HG02943 (cell line): ENCODE data around the gene TANK.
A peak's percentile ranks its signal among the peaks of the same experiment; 100 is the strongest.

Experiments
- ATAC-seq: cut with Tn5 transposase; IDR thresholded peaks from one replicate; pipeline ENCODE4 v1.9.1; 2021; ENCODE audit warnings: mild to moderate bottlenecking, low read depth, moderate library complexity; ENCODE audit not compliant: unreplicated experiment

TANK gene

DNA sequence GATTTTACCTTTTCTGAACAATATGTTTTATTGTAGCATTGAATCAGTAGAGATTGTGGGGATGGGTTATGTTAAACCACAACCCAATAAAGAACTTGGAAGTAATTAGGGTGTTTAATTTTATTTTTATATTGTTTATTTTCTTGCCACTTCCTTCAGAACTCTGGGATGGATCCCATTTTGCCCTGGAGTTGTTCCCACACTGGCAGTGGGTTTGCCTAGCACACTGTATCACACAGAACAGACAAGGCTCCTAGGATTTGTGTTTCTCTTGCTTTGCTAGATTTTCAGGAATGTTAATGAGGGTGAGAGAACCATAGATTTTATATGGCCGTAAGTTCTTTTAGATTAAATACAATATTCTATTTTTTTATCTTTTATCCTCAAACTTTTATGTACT lies 59.0 kb downstream of the TANK start:
- no peak for ATAC-seq

DNA sequence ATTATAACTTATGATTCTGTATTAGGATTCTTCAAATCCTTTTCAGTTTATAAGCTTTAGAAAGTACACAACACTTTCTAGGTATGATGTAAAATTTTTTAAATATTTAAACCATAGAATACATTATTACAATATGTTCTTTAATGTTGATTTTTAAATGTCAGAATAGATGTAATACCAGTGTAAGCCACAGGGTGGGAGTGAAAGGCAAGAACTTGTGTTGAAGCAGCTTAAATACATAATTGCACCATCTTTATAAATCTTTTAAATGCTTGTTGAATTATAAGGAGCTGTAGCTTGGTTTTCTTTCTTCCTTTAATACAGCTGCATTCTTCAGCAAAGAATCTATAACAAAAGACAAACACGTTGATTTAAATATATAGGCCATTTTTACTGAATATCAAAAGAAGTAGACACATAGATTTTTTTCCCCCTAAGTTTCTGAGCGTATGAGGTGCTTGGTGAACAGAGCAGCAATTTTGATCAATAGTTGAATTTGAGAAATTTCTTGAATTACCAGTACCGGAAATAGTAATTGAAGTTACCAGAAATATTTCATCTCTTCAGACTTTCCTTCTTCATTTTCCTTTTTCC lies 63.0 kb downstream of the TANK start:
- no peak for ATAC-seq

DNA sequence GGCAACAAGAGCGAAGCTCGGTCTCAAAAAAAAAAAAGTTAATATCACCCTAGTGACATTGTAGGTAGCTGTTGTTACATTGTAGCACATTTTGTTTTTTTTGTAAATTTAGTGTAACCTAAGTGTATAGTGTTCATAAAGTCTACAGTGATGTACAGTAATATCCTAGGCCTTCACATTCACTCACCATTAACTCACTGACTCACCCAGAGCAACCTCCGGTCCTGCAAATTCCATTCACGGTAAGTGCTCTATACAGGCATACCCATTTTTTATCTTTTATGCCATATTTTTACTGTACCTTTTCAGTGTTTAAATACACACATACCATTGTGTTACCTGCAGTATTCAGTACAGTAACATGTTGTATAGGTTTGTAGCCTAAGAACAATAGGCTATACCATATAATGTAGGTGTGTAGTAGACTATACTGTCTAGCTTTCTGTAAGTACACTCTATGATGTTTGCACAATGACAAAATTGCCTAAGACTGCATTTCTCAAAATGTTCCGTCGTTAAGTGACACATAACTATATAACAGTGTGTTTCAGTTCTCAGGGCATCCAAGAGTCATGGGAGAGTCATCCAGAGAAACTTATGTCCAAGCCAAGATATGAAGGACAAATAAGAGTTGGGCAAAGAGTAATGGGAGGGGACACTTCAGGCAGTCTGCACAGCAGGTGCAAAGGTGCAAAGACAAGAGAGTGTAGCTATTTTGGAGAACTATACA lies 68.4 kb downstream of the TANK start:
- ATAC-seq = no peak

DNA sequence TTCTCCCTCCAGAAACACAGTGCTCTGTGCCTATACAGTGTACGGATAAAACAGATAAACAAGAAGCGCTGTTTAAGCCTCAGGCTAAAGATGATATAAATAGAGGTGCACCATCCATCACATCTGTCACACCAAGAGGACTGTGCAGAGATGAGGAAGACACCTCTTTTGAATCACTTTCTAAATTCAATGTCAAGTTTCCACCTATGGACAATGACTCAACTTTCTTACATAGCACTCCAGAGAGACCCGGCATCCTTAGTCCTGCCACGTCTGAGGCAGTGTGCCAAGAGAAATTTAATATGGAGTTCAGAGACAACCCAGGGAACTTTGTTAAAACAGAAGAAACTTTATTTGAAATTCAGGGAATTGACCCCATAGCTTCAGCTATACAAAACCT lies 70.7 kb downstream of the TANK start:
- no peak for ATAC-seq

DNA sequence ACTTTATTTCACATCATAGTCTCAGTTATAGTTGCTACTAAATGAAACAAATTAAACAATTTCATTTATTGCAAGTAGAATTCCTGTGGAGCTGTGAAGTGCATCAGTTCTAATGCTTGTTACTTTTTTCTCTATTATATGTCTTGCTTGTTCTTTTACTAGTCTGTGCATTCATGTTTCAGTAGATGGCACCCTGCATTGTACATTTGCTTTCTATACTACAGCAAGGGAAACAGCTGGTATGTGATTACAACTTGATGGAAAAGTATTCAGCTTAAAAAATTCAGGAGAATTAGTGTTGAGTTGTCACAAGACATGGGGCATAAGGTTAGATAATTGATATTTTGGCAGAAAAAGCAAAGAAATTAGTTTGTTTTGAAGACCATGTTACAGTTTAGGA lies 72.3 kb downstream of the TANK start:
- ATAC-seq = no peak

DNA sequence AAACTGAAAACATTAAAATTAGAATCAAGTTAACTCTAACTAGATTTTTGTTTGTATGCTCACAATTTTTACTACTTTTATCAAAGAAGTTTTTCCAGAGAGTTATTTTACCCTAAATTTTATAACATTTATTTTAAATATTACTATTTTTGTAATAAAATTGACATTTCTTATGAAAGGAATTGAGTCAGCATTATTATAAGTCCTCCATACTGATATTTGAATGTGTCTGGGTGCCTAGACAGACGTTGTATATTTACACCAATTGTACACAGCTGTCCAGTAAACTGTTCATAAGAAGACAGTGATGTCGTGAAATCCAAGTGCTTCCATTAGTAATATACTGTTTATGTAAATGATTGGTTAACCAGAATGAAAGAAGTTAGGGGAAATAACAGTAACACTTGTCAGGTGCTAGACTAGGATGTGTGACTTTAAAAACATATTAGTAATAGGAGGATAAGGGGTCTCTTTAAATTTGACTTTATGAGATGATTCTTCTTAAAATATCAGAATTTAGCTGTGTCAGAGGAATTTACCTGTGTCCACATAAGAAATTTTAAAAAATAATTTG lies 73.7 kb downstream of the TANK start:
- no peak for ATAC-seq

DNA sequence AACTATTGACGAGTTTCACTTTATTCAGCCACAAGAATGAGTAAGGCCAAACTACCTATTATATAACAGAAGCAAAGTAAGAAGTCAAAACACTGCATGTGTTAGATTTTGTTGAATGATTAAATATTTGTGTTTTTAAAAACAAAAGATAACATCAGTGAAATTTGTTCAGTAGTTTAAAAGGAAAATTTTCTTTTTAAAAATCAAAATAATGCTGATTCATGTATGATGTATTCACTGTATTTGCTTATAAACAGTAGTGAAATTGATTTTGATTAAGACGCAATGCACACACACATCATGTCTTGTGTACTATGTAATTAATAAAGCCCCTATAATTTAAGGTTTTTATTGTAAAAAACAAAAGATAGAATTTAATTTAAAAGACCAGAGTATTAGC lies 74.4 kb downstream of the TANK start:
- ATAC-seq = no peak

DNA sequence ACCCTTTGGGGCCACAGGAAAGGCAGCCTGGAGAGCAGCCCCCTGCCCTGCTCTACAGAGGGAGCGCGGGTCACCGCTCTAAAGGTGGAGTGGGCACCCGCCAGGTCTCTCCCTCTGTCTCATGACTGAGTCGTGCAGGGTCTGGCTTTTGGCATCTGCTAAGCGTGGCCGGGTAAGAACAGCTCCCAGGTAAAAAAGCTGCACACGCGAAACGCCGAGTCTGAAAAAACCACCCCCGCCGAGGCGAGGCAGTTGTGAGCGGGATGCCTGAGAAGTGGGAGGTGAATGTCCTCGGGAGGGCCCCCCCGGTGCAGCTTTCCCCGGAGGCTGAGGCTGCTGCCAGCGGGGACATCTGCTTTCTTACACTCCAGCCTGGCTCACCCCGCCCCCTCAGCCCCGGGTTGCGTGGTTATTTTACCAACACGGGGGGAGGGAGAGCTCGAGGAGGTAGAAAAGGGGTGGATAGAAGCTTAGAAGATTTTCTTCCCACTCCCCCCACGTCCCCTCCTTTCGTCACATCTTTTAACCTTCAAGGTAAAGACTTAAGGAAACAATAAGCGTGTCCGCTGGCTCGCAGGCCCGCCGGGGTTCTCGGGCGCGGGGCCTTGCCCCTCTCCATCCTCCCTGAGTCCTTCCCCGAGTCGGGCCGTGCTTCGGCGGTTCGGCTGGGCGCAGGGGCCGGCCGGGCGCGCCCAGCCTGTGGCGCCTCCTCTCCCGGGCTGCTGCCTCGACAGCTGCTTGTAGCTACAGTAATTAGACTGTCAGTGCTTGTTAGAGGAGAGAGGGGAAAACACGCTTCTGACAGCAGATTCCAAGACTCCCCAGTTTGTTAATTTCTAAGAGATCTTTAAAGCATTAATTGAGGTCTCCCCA lies 77.4 kb downstream of the TANK start:
- no peak for ATAC-seq

DNA sequence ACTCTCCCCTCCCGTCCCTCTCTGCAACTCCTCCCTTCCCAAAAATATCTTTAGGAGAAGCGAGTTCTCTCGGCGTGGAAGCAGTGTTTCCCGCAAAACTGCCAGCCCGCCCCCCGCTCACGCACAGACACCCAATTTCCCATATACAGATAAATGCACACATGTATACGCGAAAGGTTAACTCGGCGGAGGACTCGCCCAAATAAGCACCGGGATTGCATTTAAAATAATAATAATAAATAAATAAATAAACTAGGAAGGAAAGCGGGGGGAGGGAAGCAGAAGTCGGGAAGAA lies 78.0 kb downstream of the TANK start:
- no peak for ATAC-seq

DNA sequence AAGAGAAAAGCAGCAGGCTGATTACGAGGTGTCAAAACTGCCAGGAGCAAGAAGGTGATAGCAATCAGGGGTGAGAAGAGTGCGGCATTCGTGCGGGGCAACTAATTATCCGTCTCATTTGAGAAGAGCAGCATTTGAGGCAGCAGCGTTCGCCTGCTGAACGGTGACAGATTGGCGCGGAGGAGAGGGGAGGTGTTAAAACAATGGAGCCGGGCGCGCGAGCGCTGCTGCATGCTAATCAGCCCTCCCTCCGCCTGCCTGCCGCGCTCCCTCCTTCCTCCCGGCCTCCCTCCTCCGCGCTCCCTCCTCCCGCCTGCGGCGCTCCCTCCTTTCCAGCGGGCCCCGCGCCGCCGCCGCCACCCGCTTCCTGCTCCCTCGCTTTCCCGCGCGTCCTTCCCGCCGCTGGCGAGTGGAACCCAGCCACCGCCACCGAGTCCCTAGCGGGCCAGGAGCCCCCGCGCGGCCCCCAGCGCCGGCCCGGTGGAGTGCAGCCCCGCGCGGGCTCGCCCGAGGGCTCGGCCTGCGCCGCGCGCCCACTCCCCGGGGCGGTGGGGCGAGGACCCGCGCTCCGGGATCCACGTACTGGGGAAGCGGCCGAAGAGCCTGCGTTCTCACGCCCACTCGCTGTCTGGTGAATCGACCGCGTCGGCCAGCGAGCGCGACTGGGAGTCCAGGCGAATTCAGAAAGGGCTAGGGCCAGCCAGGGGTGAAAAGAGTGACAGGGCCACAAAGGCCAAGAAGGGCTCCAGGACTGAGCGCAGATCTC lies 78.5 kb downstream of the TANK start:
- ATAC-seq = peak; percentile 37

DNA sequence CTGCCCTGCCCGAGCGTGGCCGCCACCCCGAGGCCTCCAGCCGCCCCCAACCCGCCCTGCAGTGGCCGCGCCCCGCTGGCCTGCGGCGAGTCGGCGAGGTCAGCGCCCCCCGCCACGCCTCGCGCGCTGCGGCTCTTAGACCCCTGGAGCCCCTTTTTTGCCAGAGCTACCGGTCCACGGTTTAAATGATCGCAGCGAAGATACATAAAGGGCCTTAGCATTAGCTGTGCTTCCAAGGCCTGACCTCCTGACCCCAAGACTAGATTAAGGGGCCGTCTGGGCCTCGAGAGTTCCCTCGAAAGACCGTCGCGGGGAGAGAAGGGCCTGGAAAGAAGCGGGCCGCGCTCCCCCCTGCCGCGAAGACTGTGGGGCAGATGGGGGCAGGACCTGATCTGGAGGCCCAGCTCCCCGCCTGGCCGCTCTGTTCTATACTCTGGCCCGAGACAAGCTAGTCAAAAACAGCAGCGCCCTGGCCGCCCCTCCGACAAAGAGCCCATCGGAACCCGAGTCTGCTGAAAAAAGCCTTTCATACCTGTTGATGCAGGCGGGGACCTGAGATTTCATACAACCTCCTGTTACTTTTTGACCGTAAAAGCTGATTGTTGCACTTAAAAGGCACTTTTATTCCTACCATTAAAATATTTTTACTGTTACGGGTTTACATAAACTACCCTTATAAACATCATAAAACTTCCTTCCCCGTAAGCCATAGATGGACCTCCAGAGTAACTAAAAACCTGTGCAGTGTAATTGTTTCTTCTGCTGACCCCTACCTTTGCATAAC lies 79.3 kb downstream of the TANK start:
- no peak for ATAC-seq

DNA sequence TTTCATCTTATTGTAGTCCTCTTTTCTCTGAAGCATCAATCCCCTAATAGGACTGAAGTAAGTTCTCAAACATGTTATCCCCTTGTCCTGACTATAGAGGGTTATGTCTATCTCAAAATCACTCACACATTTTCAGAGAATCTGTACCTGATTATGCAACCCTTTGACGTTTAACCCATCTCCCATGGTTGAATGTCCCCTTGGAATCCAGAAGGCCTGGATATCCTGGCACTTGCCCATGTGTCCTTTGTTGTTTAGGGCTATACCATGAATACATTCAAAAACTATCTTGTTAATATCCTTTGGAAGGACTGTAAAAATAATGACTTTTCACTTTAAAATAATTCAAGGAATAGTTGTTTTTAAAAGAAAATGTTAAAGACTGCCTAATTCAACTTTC lies 81.7 kb downstream of the TANK start:
- no peak for ATAC-seq

DNA sequence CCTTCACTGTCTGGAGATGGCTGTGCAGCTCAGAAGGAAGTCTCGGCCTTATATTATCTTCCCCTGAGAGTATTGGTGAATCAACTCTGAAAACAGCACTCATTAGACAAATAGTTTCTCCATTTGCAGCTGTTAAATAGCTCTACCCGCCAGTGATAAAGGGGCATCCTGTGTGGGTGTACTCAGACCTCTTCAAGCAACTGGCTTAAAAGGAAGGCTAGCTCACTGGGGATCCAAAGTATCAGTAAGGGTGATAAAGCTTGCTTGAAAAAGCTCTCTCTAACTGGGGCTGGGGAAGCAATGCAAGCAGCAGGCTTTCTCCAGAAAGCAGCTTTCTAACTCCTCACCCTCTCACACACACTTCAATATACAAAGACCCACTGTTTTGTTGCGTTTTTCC lies 83.1 kb downstream of the TANK start:
- peak; percentile 43 for ATAC-seq

DNA sequence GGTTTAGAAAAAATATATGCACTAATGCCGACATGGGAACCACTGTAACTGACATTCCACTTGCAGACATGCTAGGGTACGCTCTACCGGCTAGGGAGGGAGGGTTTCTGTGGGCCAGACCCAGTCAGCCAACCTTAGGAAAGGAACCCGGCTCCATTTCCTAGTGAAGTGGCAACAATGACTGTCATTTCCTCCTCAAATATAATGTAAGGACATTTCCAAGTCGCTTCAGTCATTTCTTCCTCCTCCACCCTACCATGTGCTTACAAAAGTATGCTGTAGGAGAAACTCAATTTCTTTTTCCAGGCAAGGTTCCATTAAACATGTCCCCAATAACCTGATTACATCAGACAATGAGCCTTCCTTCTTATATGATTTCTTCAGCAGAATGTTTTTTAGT lies 83.7 kb downstream of the TANK start:
- no peak for ATAC-seq

DNA sequence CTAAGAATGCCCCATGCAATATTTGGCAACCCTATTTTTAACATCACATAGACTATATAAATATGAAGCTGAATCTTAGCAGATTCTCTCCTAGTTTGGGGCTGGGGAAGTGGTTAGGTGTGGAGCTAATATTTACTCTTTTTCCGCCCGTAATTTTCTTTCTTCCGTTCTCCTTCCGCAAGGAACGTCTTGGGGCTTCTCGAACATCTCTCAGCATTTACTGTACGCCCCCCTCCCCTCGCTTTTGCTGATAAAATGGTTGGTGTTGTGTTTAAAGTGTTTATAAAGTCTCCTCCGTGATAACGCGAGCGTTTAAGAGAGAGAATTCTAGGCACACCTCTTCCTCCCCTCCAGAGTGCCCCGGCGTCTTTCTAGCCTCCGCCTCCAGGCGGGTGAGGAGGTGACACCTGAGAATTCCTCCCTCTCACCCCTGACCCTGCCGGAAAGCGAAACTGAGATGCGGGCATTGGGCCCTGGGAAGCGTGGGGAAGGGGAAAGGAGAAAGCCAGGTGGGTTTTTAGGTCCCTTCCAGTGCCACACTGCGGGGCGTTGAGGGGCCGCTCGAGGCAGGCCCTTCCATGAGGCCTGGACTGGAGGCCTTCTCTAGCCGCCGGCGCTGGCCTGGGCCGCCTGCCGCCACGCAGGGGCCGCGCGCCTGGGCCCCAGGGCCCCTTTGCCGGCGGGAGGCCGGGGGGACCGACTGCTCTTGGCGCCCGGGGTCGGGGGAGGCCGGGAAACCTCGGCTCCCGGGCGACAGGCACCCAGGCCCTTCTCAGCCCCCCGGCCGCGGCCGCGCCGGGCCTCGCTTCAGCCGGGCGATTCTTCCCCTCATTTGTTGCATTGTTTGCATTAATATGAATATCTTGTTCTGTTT lies 84.4 kb downstream of the TANK start:
- ATAC-seq = peak; percentile 77

DNA sequence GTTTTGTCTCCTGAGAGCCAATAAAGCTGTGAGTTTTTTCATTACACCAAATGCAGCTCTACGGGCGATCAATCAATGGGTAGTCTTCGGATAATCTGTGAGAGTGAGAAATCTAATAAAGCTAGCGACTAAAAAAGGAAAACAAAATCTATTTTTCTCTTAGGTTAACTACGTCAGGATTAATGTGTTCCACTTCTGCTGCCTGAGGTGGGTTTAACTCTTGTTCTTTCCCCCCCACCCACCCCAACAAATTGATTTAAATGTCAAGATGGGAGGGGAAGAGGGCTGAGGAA lies 85.0 kb downstream of the TANK start:
- ATAC-seq = no peak

DNA sequence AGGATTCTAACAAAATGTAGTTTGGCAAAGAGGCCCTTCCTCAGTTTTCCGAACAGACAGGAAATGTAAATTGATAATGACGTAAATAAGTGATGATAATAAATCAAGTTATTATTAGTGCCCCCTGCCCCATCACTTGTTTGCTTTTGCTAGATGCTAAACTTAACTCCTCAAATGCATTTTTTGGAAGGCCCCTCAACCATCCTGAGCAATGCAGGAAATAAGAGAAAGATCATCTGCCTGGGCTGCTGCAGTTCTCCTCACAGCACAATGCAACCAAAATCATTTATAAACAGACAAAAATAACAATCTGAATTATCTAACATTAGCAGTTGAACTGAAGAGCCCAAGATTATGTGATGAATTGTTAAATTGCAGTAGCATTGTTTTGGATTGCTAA lies 85.4 kb downstream of the TANK start:
- ATAC-seq = no peak

DNA sequence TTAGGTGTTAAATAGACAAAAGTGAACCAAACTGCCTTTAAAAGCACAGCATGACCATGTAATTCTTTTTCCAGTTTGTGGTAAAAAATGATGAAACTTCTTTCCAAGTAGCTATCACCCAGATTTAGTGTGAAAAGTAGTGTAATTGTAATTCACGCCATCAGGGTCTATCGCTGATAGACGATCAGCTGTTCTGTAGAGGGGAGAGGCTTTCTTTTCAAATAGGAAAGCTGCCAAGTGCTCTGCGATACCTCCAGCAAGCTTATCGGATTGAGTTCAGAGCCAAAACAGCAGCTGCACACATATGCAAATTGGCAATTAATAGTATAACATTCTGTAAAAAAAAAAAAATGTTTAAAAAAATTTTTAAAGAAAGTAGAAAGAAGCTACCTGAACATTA lies 86.1 kb downstream of the TANK start:
- ATAC-seq = no peak

DNA sequence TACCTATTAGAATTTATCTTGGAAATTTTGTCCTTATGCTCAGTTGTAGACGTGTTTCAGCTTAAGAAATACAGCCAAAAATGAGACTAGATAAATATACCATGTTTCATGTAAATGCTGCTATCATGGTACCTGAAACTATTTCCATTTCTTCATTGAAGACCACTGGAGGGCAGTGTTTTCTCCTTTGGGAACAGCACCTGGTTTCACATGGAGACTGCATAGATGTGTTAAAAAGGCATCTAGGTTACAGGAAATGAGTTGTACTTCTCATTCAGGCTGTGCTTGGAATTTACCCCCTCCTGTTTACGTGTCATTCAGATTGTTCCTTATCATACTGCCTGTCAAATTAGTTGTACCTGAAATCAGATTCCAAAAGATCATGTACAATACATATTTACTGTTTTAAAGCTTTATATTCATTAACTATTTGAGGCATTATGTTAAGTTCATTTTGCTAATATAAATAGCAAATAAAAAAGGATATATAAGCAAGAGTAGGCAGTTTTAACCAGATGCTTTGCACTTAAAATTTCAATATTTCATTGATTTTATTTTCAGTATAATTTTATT lies 90.7 kb downstream of the TANK start:
- no peak for ATAC-seq
